SIG-M5 (cell line): Measurements from ENCODE around the gene HCK.

Experiments
- DNase-seq: peaks from one replicate; lab custom pipeline; 2025; lab: John Stamatoyannopoulos, UW

The HCK gene

GRCh38 chr20:32062776-32063170 lies 10.7 kb downstream of the HCK start:
- DNase-seq: peak; percentile 72

GRCh38 chr20:32063695-32064094 lies 11.7 kb downstream of the HCK start:
- DNase-seq: no peak

- no peak for DNase-seq
Observed at GRCh38 chr20:32064667-32065066, 12.6 kb downstream of the HCK start.

GRCh38 chr20:32067234-32067821 lies 15.3 kb downstream of the HCK start:
- no peak for DNase-seq

GRCh38 chr20:32068174-32068573 lies 16.1 kb downstream of the HCK start:
- no peak for DNase-seq

GRCh38 chr20:32069711-32070110 lies 17.7 kb downstream of the HCK start:
- no peak for DNase-seq

- no peak for DNase-seq
Observed at GRCh38 chr20:32070282-32070681, 18.2 kb downstream of the HCK start.

- no peak for DNase-seq
Observed at GRCh38 chr20:32070690-32071213, 18.7 kb downstream of the HCK start.

GRCh38 chr20:32071395-32072167 lies 19.5 kb downstream of the HCK start:
- DNase-seq: no peak

GRCh38 chr20:32072168-32072750 lies 20.2 kb downstream of the HCK start:
- DNase-seq: no peak

- no peak for DNase-seq
Observed at GRCh38 chr20:32075534-32075933, 23.5 kb downstream of the HCK start.

- no peak for DNase-seq
Observed at GRCh38 chr20:32077190-32077589, 25.1 kb downstream of the HCK start.

GRCh38 chr20:32078322-32078721 lies 26.3 kb downstream of the HCK start:
- DNase-seq: no peak

GRCh38 chr20:32078791-32079190 lies 26.7 kb downstream of the HCK start:
- no peak for DNase-seq

GRCh38 chr20:32079655-32080109 lies 27.6 kb downstream of the HCK start:
- DNase-seq: no peak

- DNase-seq: no peak
Observed at GRCh38 chr20:32080783-32081182, 28.7 kb downstream of the HCK start.

- no peak for DNase-seq
Observed at GRCh38 chr20:32083469-32083868, 31.4 kb downstream of the HCK start.

GRCh38 chr20:32087070-32087469 lies 35.0 kb downstream of the HCK start:
- DNase-seq: no peak

GRCh38 chr20:32088759-32089158 lies 36.7 kb downstream of the HCK start:
- DNase-seq: no peak

- no peak for DNase-seq
Observed at GRCh38 chr20:32089637-32090362, 37.8 kb downstream of the HCK start.

GRCh38 chr20:32091888-32092346 lies 39.9 kb downstream of the HCK start:
- DNase-seq: peak; percentile 29

GRCh38 chr20:32098786-32099185 lies 46.7 kb downstream of the HCK start:
- no peak for DNase-seq
